H9 (cell line): ENCODE results near the gene FGFR3. TPM values are rescaled to one million over a fixed set of nuclear protein-coding genes. Genes with fewer than 3 reads are reported as not detected.

Source experiments
- DNase-seq: peaks from one replicate; pipeline ENCODE4 v3.0.0-alpha.2; 2017
- H2AFZ ChIP-seq: one replicate; pipeline ENCODE4 v1.6.1; 2013; ENCODE audit warnings: mild to moderate bottlenecking, low read length, control low read depth, moderate library complexity
- H2AK5ac ChIP-seq: 2 replicates; pipeline ENCODE4 v1.6.1; 2013; ENCODE audit warnings: low read length, control low read depth, mixed read lengths; ENCODE audit not compliant: insufficient read length
- H2BK120ac ChIP-seq: one replicate; pipeline ENCODE4 v1.6.1; 2013; ENCODE audit warnings: low read depth, mild to moderate bottlenecking, low read length, control low read depth, inconsistent platforms; ENCODE audit not compliant: poor library complexity, severe bottlenecking
- H2BK12ac ChIP-seq: 2 replicates; pipeline ENCODE4 v1.6.1; 2013; ENCODE audit warnings: low read length, control low read depth, mixed read lengths, low read depth; ENCODE audit not compliant: insufficient read length
- H2BK15ac ChIP-seq: 2 replicates; pipeline ENCODE4 v1.6.1; 2013; ENCODE audit warnings: low read depth, low read length, control low read depth
- H2BK20ac ChIP-seq: one replicate; pipeline ENCODE4 v1.6.1; 2013; ENCODE audit warnings: low read depth, mild to moderate bottlenecking, low read length, control low read depth, inconsistent platforms; ENCODE audit not compliant: poor library complexity, severe bottlenecking
- H2BK5ac ChIP-seq: 2 replicates; pipeline ENCODE4 v1.6.1; 2013; ENCODE audit warnings: low read length, control low read depth, mixed read lengths; ENCODE audit not compliant: insufficient read length
- H3K14ac ChIP-seq: 2 replicates; pipeline ENCODE4 v1.6.1; 2013; ENCODE audit warnings: low read length, control low read depth; ENCODE audit not compliant: insufficient read depth
- H3K18ac ChIP-seq: 2 replicates; pipeline ENCODE4 v1.6.1; 2013; ENCODE audit warnings: low read depth, mild to moderate bottlenecking, mixed read lengths, low read length, control low read depth; ENCODE audit not compliant: insufficient read length
- H3K23ac ChIP-seq: 2 replicates; pipeline ENCODE4 v1.6.1; 2013; ENCODE audit warnings: low read length, control low read depth, mixed read lengths, low read depth; ENCODE audit not compliant: insufficient read length
- H3K23me2 ChIP-seq: 2 replicates; pipeline ENCODE4 v1.6.1; 2013; ENCODE audit warnings: low read depth, mild to moderate bottlenecking, mixed read lengths, low read length, control low read depth; ENCODE audit not compliant: insufficient read length, poor library complexity, severe bottlenecking
- H3K27ac ChIP-seq: 2 replicates; pipeline ENCODE4 v1.5.1; 2013; ENCODE audit warnings: low read length, control low read depth, mixed read lengths, low read depth; ENCODE audit not compliant: insufficient read length
- H3K27me3 ChIP-seq: 2 replicates; pipeline ENCODE4 v1.6.1; 2013; ENCODE audit warnings: low read length, control low read depth, inconsistent platforms; ENCODE audit not compliant: insufficient read depth
- H3K4ac ChIP-seq: 2 replicates; pipeline ENCODE4 v1.6.1; 2013; ENCODE audit warnings: low read depth, mild to moderate bottlenecking, control low read depth, inconsistent platforms, low read length, moderate library complexity
- H3K4me1 ChIP-seq: 2 replicates; pipeline ENCODE4 v1.6.1; 2013; ENCODE audit warnings: low read length, control low read depth, inconsistent platforms; ENCODE audit not compliant: insufficient read depth
- H3K4me2 ChIP-seq: 2 replicates; pipeline ENCODE4 v1.6.1; 2013; ENCODE audit warnings: low read length, control low read depth, mixed read lengths; ENCODE audit not compliant: insufficient read length, insufficient read depth
- H3K56ac ChIP-seq: 2 replicates; pipeline ENCODE4 v1.6.1; 2013; ENCODE audit warnings: low read depth, mild to moderate bottlenecking, mixed read lengths, low read length, control low read depth; ENCODE audit not compliant: insufficient read length
- H3K79me1 ChIP-seq: 2 replicates; pipeline ENCODE4 v1.6.1; 2013; ENCODE audit warnings: low read depth, mild to moderate bottlenecking, moderate library complexity, low read length, control low read depth, inconsistent platforms; ENCODE audit not compliant: insufficient read depth, poor library complexity, severe bottlenecking
- H3K79me2 ChIP-seq: 2 replicates; pipeline ENCODE4 v1.6.1; 2013; ENCODE audit warnings: low read length, control low read depth, inconsistent platforms; ENCODE audit not compliant: insufficient read depth
- H3K9ac ChIP-seq: 2 replicates; pipeline ENCODE4 v1.6.1; 2013; ENCODE audit warnings: low read length, control low read depth, mixed read lengths; ENCODE audit not compliant: insufficient read length; ENCODE audit errors: extremely low read depth
- H3K9me3 ChIP-seq: one replicate; pipeline ENCODE4 v1.6.1; 2013; ENCODE audit warnings: low read depth, low read length, inconsistent platforms; ENCODE audit not compliant: control insufficient read depth
- H3T11ph ChIP-seq: one replicate; pipeline ENCODE4 v1.6.1; 2013; ENCODE audit warnings: mild to moderate bottlenecking, low read length, control low read depth, inconsistent platforms
- H4K20me1 ChIP-seq: one replicate; pipeline ENCODE4 v1.6.1; 2013; ENCODE audit not compliant: control insufficient read depth, insufficient read length, insufficient read depth
- H4K5ac ChIP-seq: 2 replicates; pipeline ENCODE4 v1.6.1; 2013; ENCODE audit warnings: low read depth, mild to moderate bottlenecking, mixed read lengths, low read length, control low read depth; ENCODE audit not compliant: insufficient read length
- H4K8ac ChIP-seq: replicated peaks from 2 replicates; pipeline ENCODE4 v1.6.1; 2013; ENCODE audit warnings: low read length, control low read depth, mixed read lengths, low read depth; ENCODE audit not compliant: insufficient read length
- H4K91ac ChIP-seq: 2 replicates; pipeline ENCODE4 v1.6.1; 2013; ENCODE audit warnings: low read depth, mild to moderate bottlenecking, moderate library complexity, mixed read lengths, low read length, control low read depth; ENCODE audit not compliant: insufficient read length
- H3K27ac Mint-ChIP-seq, 3 experiments: 2 replicates in 2 of 3; 3 replicates in 1 of 3; pipeline ENCODE4 v1.8.0; 2020 to 2021; ENCODE audit warnings: mixed read lengths in 3 of 3, mild to moderate bottlenecking in 1 of 3, moderate library complexity in 1 of 3
- H3K27me3 Mint-ChIP-seq: 2 replicates; pipeline ENCODE4 v1.8.0; 2021; ENCODE audit warnings: low read depth, mild to moderate bottlenecking, moderate library complexity, mixed read lengths
- H3K36me3 Mint-ChIP-seq, 3 experiments: 2 replicates in 2 of 3; 3 replicates in 1 of 3; pipeline ENCODE4 v1.8.0; 2020 to 2021; ENCODE audit warnings: low read depth in 3 of 3, mixed read lengths in 3 of 3; ENCODE audit not compliant: insufficient read depth in 1 of 3
- H3K4me1 Mint-ChIP-seq, 2 experiments: 2 replicates each; pipeline ENCODE4 v1.8.0; 2020; ENCODE audit warnings: mixed read lengths in 2 of 2
- H3K4me3 Mint-ChIP-seq, 2 experiments: 2 replicates in 1 of 2; 3 replicates in 1 of 2; pipeline ENCODE4 v1.8.0; 2020 to 2021; ENCODE audit warnings: mild to moderate bottlenecking in 2 of 2, mixed read lengths in 2 of 2, moderate library complexity in 1 of 2
- H3K9me3 Mint-ChIP-seq, 2 experiments: 2 replicates in 1 of 2; 3 replicates in 1 of 2; pipeline ENCODE4 v1.8.0; 2020; ENCODE audit warnings: mild to moderate bottlenecking in 2 of 2, mixed read lengths in 2 of 2, moderate library complexity in 1 of 2
- CTCF ChIP-seq: fragments of 200-600 bp; sonication (generic); conservative IDR thresholded peaks from 3 replicates; pipeline ENCODE4 v1.8.0; 2021; ENCODE audit warnings: antibody characterized with exemption, mild to moderate bottlenecking
- WGBS: extraction: QIAGEN DNeasy Blood & Tissue Kit; methylation state at CpG from one replicate; pipeline ENCODE4 v1.1.7; 2013; ENCODE audit warnings: missing lambda C conversion rate, low lambda C conversion rate, mixed read lengths; ENCODE audit not compliant: insufficient read length; ENCODE audit errors: extremely low coverage; 5-methylcytosine and 5-hydroxymethylcytosine counted together
- total RNA-seq: library from RNA; stranded (reverse); gene quantifications from 2 replicates; pipeline ENCODE4 v1.2.1, GENCODE V29; 2021

Gene FGFR3
- total RNA-seq, 1 experiment from 2014 or later = 75.7 TPM

DNA sequence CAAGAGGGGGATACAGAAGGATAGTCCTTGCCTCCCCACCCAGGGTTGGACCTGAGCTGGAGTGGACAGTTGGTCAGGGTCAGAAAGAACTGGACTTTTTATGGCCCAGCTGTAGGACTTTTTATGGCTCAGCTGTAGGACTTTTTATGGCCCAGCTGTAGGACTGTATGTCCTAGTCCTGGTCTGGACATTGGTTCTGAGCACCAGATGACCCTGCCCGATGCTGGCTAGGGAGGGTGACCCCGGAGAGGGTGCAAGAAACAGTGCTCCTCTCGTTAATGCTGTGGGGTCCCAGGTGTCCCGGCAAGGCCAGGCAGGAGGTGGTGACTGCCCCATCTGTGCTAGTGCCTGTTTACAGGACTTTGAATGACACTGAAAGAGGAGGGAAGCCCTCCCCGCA is 64.8 kb downstream of the FGFR3 start:
- H4K8ac ChIP-seq = no peak overlapping the region
- H3K4me1 ChIP-seq = no peaks in the 10 kb centered on the region
- no peak overlapping the region for H3K9ac ChIP-seq
- DNase-seq = no peak
- no peak for TF ChIP-seq CTCF
- no peak overlapping the region for H2BK120ac ChIP-seq
- H2AFZ ChIP-seq = no peak overlapping the region
- no peak overlapping the region for H3K18ac ChIP-seq
- no peak overlapping the region for H3K27ac ChIP-seq
- no peak overlapping the region for H3K56ac ChIP-seq
- Mint-ChIP-seq H3K36me3 (peaks cover 4 to 5% (median 5%) of the 10 kb centered on the region in 3 experiments; a peak in 6 of 7 replicates), H3K4me3 (peak overlapping the region in 1 of 2 experiments; percentile 79; a peak in 1 of 5 replicates), H3K27ac (no peak overlapping the region), H3K27me3 (peaks cover 72% of the 10 kb centered on the region), H3K9me3 (no peaks in the 10 kb centered on the region), H3K4me1 (peaks cover 6 to 21% of the 10 kb centered on the region in 2 experiments)
- no peaks in the 10 kb centered on the region; the same call in 1 of the 2 replicates for H3K79me2 ChIP-seq
- H3T11ph ChIP-seq = no peak overlapping the region
- H4K5ac ChIP-seq = no peak overlapping the region
- no peak overlapping the region for H4K91ac ChIP-seq
- peaks cover 13% of the 10 kb centered on the region for H3K23me2 ChIP-seq
- peaks cover 56% of the 10 kb centered on the region for H3K27me3 ChIP-seq
- H2BK20ac ChIP-seq = no peak overlapping the region
- H2AK5ac ChIP-seq = no peak overlapping the region
- H3K9me3 ChIP-seq = no peaks in the 10 kb centered on the region
- no peaks in the 10 kb centered on the region for H3K79me1 ChIP-seq
- H3K4me2 ChIP-seq = no peak overlapping the region
- H2BK15ac ChIP-seq = no peak overlapping the region
- H3K14ac ChIP-seq = no peak overlapping the region
- H2BK12ac ChIP-seq = no peak overlapping the region
- H3K4ac ChIP-seq = no peak overlapping the region
- no peak overlapping the region for H2BK5ac ChIP-seq
- peaks cover 2% of the 10 kb centered on the region for H4K20me1 ChIP-seq
- H3K23ac ChIP-seq = no peak overlapping the region
- WGBS = no CpG with 5 or more reads among the region's 5 CpGs

Other genes with a start within 250 kb of the FGFR3 start
- gene FAM53A, start 109.0 kb upstream of the FGFR3 start, total RNA-seq = 2.3 and 2.4 TPM in 2 replicates
- 62.7 and 67.0 TPM in 2 replicates for gene SLBP, start 81.0 kb upstream of the FGFR3 start, total RNA-seq
- 27.3 and 30.4 TPM in 2 replicates for gene TMEM129, start 72.0 kb upstream of the FGFR3 start, total RNA-seq
- gene TACC3, start 71.8 kb upstream of the FGFR3 start, total RNA-seq = 150 and 156 TPM in 2 replicates
- 41.3 and 43.4 TPM in 2 replicates for gene LETM1, start 62.9 kb downstream of the FGFR3 start, total RNA-seq
- 123 and 136 TPM in 2 replicates for gene NSD2, start 78.1 kb downstream of the FGFR3 start, total RNA-seq
- gene NELFA, start 215.7 kb downstream of the FGFR3 start, total RNA-seq = 54.0 and 55.0 TPM in 2 replicates